Sigmoid colon (tissue), 4 donors: ENCODE results near the gene KCNB1.

Experiments
- CTCF ChIP-seq, 4 experiments: fragments of 450-650 bp in 3 of 4; fragments of 200-600 bp in 1 of 4; IDR thresholded peaks; one replicate each; pipeline ENCODE4 v1.5.1; 2016 to 2019; ENCODE audit warnings: antibody characterized with exemption in 4 of 4, mild to moderate bottlenecking in 3 of 4, moderate library complexity in 2 of 4
- EP300 ChIP-seq, 4 donors: sonication (generic); formaldehyde crosslinking; IDR thresholded peaks; one replicate each; pipeline ENCODE4 v1.6.1; 2017; ENCODE audit warnings: antibody characterized with exemption in 4 of 4
- POLR2A ChIP-seq, 2 donors: fragments of 450-650 bp; IDR thresholded peaks; one replicate each; pipeline ENCODE4 v1.6.1; 2016; ENCODE audit warnings: antibody characterized with exemption in 2 of 2, mild to moderate bottlenecking in 2 of 2, moderate library complexity in 2 of 2
- POLR2AphosphoS5 ChIP-seq, 4 donors: sonication (generic); formaldehyde crosslinking; IDR thresholded peaks; one replicate each; pipeline ENCODE4 v1.6.1; 2017; ENCODE audit warnings: antibody characterized with exemption in 4 of 4

- no peak for TF ChIP-seq CTCF (IDR thresholded peaks at IDR 0.05)
- no peak for TF ChIP-seq EP300 (IDR thresholded peaks at IDR 0.05)
- no peak for TF ChIP-seq POLR2AphosphoS5 (IDR thresholded peaks at IDR 0.05)
- TF ChIP-seq POLR2A (IDR thresholded peaks at IDR 0.05), result no peak
Measured at GRCh38 chr20:49320460-49320859, 162.0 kb downstream of the KCNB1 start.
